HK-2 (cell line): ENCODE data around the gene COG3.
"Not testable (repeated sequence)": the region's sequence is repeated elsewhere in the genome, so short reads cannot be mapped to it uniquely, and the experiment has no call there.

ENCODE experiments used
- DNase-seq: peaks from one replicate; pipeline ENCODE4 v3.0.0-alpha.2; 2018; ENCODE audit not compliant: unreplicated experiment

Gene COG3

GRCh38 chr13:45464687-45465453, at the start of gene COG3:
COG3 (plus strand) TSS chr13:45464939; CDS start chr13:45465037, 98 bp downstream.
- DNase-seq, result peak; percentile 82

- no peak for DNase-seq
Observed at GRCh38 chr13:45415112-45415511, 49.6 kb upstream of the COG3 start.

GRCh38 chr13:45416516-45417128, 48.1 kb upstream of the COG3 start:
- DNase-seq, result no peak

DNA sequence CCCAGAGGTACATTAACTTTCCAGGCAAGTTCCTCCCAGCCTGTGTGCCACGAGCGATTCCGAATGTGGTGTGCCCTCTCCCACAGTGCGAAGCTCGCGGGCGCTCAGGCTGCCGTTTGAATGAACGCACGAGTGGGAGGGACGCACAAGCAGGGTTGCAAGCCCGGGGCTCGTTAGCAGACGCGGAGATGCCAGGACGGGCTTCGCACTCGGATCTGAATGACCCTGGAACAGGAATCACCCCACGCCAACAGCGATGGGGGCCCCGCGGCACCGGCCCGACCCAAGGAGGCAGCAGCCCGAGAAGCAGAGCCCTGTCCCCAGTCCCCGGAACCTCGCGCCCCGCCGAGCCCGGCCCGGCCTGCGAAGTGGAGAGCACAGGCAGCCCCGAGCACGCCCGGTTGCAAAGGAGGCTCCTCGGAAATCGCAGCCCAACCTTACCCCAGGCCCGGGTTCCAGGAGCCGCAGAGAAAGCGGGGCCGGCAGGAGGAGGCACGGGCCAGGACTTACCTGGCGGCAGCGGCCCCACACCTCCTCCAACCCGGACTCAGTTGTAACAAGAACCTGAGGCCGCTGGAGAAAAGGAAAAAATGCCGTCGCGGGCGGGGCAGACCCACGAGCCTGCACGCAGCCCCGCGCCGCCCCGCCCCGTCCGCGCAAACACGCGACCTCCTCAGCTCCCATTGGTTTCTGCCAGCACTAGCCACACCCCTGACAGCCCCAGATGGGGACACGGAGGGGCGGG, 46.8 kb upstream of the COG3 start, which contains the start of gene SLC25A30:
Gene SLC25A30, minus strand, starts transcription at position 584 of the 745 bp plus-strand sequence. CDS start 6,948 bp downstream, outside the sequence.
- DNase-seq, result peak; percentile 90

DNA sequence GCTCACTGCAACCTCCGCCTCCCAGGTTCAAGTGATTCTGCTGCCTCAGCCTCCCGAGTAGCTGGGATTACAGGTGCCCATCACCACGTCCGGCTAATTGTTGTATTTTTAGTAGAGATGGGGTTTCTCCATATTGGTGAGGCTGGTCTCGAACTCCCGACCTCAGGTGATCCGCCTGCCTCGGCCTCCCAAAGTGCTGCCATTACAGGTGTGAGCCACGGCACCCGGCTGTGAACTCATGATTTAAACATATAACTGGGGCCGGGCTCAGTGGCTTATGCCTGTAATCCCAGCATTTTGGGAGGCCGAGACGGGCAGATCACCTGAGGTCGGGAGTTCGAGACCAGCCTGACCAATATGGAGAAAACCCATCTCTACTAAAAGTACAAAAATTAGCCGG, 45.4 kb upstream of the COG3 start:
- DNase-seq, result not testable (repeated sequence)

- no peak for DNase-seq
Observed at GRCh38 chr13:45419945-45420344, 44.8 kb upstream of the COG3 start.

DNA sequence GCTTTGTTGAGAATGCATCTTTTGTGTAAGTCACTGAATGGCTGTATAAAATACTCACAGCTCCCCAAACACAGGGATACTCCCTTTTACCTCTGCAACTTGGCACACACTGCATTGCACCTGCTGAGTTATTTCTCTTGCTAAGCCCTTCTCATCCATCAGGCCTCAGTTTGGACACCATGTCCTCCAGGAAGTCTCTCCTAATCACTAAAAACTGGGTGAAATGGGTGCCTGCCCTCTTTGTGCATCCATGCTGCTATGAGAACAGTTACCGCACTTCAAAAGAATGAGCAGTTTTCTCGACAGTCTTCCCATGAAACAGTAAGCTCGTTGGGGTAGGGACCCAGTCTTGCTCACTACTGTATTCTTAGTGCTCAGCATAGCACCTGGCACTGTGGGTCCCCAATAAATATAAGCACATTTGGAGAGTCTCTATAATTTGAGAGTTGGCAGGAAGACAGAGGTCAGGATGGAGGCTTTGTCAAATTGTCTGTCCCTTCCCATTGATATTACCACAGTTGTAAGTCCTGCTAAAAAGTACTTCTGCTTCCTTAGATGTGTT, 41.9 kb upstream of the COG3 start:
- DNase-seq, result no peak

- not testable (repeated sequence) for DNase-seq
Observed at GRCh38 chr13:45426056-45426841, 38.5 kb upstream of the COG3 start.

- DNase-seq, result no peak
Observed at GRCh38 chr13:45432737-45433380, 31.9 kb upstream of the COG3 start.

DNA sequence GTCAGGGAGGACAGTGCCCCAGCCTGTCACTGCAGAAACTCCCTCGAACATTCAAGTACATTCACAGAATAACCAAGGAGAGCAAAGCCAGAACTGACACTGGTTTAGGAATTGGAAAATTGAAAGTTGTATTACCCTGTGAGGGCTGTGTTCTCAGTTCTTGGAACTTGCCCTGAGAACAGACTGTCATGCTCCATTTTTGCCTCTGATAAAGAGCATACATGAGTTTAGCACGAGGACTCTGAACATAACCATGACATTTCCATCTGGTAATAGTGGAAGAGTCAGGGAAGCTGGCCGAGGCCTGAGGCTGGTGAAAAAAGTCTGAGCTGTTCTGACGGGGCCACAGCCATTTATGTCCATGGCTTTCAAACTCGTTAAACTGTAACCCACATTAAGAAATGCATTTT, 31.4 kb upstream of the COG3 start:
- DNase-seq, result no peak

DNA sequence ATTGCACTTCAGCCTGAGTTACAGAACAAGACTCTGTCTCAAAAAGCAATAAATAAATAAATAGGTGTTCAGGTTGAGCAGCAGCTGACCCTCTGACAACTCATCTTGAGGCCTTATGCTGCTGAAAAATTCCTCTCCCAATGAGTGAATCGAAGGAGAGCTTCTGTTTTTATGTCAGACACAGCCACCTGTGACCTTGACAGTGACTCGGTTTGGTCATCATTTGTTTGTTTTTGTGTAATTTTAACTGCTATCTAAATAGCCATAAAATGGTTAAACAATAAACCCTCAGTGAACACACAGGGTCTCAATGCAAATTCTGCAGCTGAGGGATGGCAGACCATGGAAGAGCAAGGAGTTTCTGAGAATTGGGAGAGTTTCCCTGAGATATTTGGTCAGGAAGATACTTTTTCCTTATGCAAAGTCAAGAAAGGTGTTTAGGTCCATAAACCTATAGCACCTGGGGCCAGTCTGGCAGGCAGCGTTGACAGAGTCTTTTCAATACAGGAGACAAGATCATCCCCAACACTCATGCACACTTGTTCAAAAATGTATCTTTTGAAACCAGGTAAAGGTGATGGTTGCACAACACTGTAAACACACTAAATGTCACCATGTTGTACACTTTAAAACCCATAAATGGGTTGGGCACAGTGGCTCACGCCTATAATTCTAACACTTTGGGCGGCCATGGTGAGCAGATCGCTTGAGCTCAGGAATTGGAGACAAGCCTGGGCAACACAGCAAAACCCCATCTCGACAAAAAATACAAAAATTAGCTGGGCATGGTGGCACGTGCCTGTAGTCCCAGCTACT, 30.0 kb upstream of the COG3 start:
- no peak for DNase-seq

DNA sequence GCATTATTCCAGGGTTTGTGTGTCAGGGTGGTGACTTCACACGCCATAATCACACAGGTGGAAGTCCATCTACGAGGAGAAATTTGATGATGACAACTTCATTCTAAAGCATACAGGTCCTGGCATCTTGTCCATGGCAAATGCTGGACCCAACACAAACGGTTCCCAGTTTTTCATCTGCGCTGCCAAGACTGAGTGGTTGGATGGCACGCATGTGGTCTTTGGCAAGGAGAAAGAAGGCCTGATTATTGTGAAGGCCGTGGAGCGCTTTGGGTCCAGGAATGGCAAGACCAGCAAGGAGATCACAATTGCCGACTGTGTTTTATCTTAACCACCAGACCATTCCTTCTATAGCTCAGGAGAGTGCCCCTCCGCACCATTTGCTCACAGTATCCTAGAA, 28.4 kb upstream of the COG3 start:
- DNase-seq, result no peak

DNA sequence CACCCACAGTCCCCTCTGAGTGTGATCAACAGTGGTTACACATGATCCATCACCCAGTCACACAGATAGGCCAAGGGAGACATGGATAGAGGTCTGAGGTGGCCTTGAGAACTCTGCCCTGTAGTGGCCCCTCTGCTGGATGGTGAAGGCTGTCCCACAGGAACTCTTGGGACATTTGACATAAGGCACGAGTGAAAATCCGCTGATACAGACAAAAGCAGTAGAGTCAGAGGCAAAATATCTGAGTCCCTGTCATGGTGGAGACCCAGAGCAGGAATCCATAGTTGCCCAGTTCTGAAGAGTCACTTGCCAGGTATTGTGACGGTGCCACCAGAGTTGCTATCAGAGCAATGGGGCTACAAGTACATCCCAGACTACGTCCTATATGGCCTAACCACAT, 27.8 kb upstream of the COG3 start:
- no peak for DNase-seq

- DNase-seq, result no peak
Observed at GRCh38 chr13:45437947-45438346, 26.8 kb upstream of the COG3 start.

DNA sequence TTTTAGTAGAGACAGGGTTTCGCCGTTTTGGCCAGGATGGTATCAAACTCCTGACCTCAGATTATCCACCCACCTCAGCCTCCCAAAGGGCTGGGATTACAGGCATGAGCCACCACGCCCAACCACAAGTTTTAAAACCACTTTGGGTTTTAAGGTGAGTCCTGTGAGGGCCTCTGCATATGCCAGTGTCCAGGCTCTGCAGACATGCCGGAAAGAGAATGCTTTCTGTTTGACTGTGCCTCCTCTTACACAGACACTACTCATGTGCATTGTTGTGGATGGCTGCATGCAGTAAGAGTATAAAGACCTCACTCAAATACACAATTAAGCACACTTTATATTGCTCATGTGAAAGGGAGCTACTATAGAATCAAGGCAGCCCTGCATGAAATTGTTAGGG, 25.7 kb upstream of the COG3 start:
- no peak for DNase-seq

GRCh38 chr13:45439781-45440462, 24.8 kb upstream of the COG3 start:
- DNase-seq, result no peak

DNA sequence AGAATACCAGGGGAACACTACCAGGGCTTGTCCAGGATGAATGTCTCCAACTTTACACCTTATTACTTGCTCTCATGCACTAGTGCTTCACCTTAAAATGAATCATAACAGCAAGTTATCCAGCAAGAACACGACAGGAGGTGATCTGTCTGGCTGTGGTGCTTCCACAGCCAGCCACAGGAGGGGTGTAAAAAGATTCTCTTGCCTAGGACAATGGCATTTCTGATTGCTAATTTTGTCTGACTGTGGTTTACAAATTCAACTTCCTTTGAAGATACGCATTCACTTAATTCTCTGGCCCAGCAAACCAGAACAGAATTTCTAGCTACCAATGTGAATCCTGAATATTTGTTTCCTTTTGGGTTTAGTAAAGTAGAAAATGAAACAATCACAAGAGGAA, 23.1 kb upstream of the COG3 start:
- DNase-seq, result no peak

GRCh38 chr13:45445053-45445452, 19.7 kb upstream of the COG3 start:
- DNase-seq, result no peak

GRCh38 chr13:45446181-45446580, 18.6 kb upstream of the COG3 start:
- no peak for DNase-seq
